HG03442 (cell line): ENCODE measurements around the gene LZTR1.

Experiments
- ATAC-seq: cut with Tn5 transposase; IDR thresholded peaks from one replicate; pipeline ENCODE4 v1.9.1; 2021; ENCODE audit warnings: mild to moderate bottlenecking, moderate library complexity; ENCODE audit not compliant: unreplicated experiment

LZTR1 gene

GRCh38 chr22:20949698-20950183 is 32.4 kb upstream of the LZTR1 start:
- no peak for ATAC-seq

GRCh38 chr22:20951151-20951931 is 30.8 kb upstream of the LZTR1 start:
- ATAC-seq = no peak

DNA sequence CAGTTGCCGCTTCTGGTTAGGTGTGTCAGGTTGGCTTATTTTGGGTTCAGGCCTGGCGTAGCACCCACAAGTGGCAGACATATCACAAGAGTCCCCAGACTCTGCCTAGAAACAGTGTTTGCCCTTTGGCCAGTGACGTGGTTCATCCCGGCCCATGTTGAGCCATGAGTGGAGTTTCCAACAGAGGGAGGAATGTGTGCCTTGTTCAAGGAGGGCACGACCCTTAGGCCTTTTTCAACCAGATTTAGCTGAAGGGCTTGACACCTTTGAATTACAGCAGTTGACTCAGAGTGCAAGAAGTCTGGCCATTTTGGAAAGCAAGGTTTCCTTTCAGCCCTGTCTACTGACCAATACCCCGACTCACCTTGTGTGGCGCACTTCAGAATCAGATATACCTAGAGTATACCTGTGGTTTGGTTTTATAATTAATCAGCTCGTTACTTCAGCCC is 30.1 kb upstream of the LZTR1 start:
- ATAC-seq = no peak

DNA sequence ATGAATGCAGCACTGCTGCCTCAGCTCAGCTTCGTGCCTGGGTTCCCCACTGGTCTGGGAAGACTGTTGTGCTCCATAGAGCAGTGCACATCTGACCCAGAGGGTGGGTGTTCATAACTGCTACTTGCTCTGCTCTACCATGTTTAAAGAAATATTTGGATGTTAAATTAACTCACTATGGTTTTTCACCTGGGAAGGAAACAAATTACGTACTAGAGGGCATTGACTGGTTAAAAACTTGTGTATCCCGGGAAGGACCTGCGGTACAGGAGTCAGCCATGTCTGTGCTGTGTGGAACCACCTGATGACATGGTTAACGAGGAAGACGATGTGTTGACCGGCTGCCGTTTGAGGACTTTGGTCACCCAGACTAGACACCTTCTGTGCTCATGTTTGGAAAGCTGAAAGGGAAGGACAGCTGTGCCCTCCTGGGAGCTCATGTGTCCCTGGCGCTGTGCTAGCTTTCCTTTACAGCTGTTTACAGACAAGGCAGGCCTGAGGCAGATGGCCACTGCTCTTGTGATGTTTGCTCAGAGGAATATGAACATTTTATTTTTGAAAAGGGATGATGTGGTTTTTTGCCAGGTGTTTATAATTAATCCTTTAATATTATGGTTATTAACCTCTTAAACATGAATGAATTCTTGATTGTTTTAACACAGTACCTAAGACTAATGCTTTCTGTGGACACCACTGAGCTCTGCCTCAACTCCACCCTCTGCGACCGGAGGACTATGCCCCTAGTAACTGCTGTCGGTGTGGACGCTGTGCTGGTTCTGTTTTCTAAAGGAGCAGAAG is 29.4 kb upstream of the LZTR1 start:
- no peak for ATAC-seq

DNA sequence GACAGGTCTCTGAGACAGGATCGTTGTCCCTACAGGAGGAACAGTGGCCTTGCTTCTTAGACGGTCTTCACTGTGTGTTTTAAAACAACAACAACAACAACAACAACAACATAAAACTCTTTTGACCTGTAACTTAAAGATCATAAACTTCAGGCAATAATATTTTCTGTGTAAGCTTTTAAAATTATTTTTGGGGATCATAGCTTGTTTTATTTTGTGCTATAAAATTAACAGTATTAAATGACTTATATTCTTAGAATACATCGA is 28.8 kb upstream of the LZTR1 start:
- ATAC-seq = no peak

DNA sequence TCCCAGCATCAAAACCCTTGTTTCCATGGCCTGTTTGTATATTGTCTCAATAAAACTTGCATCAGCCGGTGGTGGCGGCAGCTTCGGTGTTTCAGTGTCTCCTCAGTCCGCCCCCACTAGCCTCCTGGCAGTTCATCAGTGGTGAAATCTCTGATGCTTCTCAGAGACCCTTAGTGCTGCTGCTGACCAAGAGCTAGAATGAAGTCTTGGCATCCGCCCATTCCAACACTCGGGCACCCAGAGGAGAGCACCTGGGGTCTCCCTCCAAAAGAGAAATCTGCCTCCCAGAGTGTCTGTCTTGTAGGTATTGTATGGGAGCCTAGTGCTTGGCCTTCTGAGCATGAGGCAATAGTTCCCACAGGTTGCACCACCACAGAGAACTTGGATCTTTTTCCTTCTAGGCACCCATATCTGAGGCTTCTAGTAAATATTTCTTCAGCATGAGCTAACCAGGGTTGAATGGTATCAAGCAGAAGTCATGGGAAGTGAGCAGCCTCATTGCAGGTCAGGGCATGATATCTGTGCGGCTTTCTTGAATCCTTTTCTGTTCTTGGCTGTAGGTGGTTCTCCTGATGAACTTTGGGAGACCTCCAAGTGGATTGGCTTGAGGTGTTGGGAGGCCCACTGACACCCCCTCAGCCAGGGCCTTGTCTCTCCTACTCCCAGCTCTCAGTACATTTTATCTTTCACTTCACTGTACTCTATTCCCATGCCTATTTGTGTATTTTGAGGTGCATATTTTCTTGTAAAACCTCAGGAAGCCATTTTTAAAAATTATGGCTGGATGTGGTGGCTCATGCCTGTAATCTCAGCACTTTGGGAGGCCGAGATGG is 28.2 kb upstream of the LZTR1 start:
- ATAC-seq = no peak

- no peak for ATAC-seq
These were observed 26.5 kb upstream of the LZTR1 start for GRCh38 chr22:20955548-20955947.

GRCh38 chr22:20956258-20957101 is 25.6 kb upstream of the LZTR1 start:
- no peak for ATAC-seq

GRCh38 chr22:20957102-20957682 is 24.9 kb upstream of the LZTR1 start:
- ATAC-seq = no peak

DNA sequence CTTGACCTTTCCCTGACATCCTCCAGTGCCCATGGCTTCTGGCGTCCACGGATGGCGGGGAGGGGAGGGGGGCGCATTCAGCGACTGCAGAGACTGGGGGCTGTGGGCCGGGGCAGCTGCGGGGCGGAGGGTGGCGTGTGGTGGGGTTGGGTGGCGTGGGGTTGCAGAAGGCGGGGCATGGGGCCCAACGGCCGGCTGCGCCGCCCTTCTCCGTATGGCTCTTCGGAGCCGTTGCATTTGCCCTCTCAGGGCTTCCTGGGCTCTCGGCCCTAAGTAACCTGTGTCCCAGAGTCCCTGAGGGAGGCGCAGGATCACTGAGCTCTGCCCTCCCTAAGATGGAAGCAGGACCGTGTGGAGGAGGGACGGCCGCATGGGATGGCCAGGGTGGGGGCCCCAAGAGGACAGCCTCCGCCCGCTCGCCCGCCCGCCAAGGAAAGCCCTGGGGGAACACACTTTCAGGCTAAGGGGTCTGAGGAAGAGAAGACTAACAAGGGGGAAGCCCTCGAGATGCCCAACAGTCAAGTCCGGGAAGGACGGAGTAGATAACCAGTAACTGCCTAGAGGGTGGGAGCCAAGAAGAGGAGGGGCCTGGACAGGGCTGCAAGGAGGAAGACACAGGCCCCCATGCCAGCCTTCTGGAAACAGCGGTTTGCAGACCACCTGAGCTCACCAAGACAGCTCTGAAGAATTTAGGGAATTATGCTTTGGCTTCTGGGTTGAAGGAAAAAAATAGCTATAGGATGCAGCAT is 24.2 kb upstream of the LZTR1 start:
- ATAC-seq = no peak

- no peak for ATAC-seq
These were observed 22.3 kb upstream of the LZTR1 start for GRCh38 chr22:20959578-20960461.

DNA sequence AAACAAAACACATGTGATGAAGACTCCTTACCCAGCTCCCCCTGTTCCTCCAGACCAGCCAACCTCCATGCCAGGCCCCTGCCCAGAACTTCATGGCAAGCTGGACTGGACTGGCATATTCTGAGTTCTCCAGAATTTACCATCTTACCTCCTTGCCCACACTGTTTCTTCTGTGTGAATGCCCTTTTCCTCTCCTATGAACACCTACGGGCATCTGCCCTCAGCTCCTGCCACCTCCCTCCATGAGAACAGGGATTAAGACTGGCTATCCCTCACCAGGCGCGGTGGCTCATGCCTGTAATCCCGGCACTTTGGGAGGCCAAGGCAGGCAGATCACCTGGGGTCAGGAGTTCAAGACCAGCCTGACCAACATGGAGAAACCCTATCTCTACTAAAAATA is 21.5 kb upstream of the LZTR1 start:
- no peak for ATAC-seq

- no peak for ATAC-seq
These were observed 19.6 kb upstream of the LZTR1 start for GRCh38 chr22:20962491-20962945.

DNA sequence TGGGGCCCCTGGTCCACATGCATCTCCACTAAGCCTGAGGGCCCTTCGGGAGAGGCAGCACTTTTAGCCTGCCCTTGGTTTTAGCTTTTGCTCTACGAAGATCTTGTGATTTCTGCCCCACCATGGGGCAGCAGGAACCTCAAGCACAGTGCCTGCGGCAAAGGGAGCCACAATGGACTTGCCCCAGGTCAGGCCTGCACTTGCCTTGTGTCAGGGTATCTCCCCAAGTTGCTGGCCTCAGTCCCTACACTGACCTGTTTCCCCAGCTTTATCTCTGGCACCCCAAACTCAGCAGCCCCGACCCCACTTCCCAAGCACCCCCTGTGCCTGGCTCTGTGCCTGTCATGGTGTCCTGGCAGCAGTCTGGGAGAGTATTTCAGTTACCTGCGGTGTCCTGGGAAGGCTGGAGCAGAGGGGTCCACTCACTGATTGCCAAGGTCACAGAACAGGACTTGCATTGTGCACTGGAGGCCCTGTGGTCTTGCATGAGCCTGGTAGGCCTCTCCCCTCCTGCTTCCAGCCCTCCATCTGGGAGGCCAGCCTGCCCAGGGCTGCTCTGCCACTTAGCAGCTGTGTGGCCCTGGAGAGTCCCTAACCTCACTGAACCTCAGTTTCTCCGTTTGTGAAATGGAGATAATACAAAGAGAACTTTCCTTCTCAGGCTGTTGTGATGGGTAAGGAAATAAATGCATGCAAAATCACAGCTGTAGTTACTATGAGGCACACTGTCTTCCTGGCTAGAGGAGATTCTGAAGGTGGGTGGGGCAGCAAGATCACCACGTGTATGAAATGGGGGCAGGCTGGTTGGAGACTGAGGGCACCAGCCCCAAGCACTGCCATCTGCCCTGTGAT is 18.7 kb upstream of the LZTR1 start:
- ATAC-seq = no peak

GRCh38 chr22:20964090-20964798 is 17.9 kb upstream of the LZTR1 start:
- ATAC-seq = no peak

DNA sequence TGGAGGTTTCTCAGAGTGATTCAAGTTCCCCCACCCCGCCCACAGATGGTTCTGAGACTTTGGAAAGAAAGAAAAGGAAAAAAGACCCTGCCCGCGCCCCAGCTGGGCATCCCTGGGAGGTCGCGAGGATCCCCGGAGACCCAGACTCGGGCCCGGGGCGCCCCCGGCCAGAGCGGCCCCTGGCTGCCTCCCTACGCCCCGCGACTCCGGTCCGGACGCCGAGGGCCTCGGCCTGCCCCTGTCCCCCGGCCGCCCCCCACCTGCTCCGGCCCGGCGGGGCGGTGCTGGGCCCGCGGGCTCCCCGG is 17.3 kb upstream of the LZTR1 start:
- ATAC-seq = no peak
